Stomach (tissue), 4 donors: Measurements from ENCODE around the gene CLMP.

Experiments
- CTCF ChIP-seq, 7 experiments: fragments of 450-650 bp in 4 of 7; fragments of 200-600 bp in 3 of 7; sonication (generic) in 3 of 7; IDR thresholded peaks; one replicate each; pipeline ENCODE4 v1.5.1; 2016 to 2019; ENCODE audit warnings: antibody characterized with exemption in 7 of 7, control low read depth in 2 of 7, mild to moderate bottlenecking in 1 of 7
- POLR2A ChIP-seq, 4 donors: fragments of 450-650 bp; IDR thresholded peaks; one replicate each; pipeline ENCODE4 v1.6.1; 2016; ENCODE audit warnings: antibody characterized with exemption in 4 of 4, control low read depth in 2 of 4, mild to moderate bottlenecking in 1 of 4, moderate library complexity in 1 of 4
- POLR2AphosphoS5 ChIP-seq, 3 donors: sonication (generic); formaldehyde crosslinking; IDR thresholded peaks; one replicate each; pipeline ENCODE4 v1.6.1; 2016; ENCODE audit warnings: antibody characterized with exemption in 3 of 3

- no peak for TF ChIP-seq POLR2AphosphoS5 (IDR thresholded peaks at IDR 0.05)
- TF ChIP-seq POLR2A (IDR thresholded peaks at IDR 0.05), result no peak
- TF ChIP-seq CTCF (IDR thresholded peaks at IDR 0.05), result no peak
Measured at GRCh38 chr11:123178186-123178585, 16.9 kb downstream of the CLMP start.
